CD4-positive, alpha-beta T cell treated with Interleukin-12 subunit alpha and Interleukin-12 subunit beta, for 1 hour (primary cell): ENCODE data around the gene SPARC.
"Not testable (repeated sequence)": the region's sequence is repeated elsewhere in the genome, so short reads cannot be mapped to it uniquely, and the experiment has no call there.

Experiments
- DNase-seq: peaks from one replicate; pipeline ENCODE4 v3.0.0-alpha.2; 2020

SPARC gene

GRCh38 chr5:151686674-151687407, at the start of gene SPARC:
SPARC (minus strand) TSS chr5:151686915; CDS start chr5:151676188, 10,727 bp downstream.
- DNase-seq: no peak

GRCh38 chr5:151735646-151736045, 48.9 kb upstream of the SPARC start:
- DNase-seq: no peak

- no peak for DNase-seq
Observed at GRCh38 chr5:151734064-151734408, 47.3 kb upstream of the SPARC start.

- DNase-seq: no peak
Observed at GRCh38 chr5:151733358-151734063, 46.8 kb upstream of the SPARC start.

- no peak for DNase-seq
Observed at GRCh38 chr5:151730381-151730780, 43.7 kb upstream of the SPARC start.

- DNase-seq: not testable (repeated sequence)
Observed at GRCh38 chr5:151729597-151729996, 42.9 kb upstream of the SPARC start.

- DNase-seq: no peak
Observed at GRCh38 chr5:151724360-151724759, 37.6 kb upstream of the SPARC start.

- DNase-seq: no peak
Observed at GRCh38 chr5:151722546-151722945, 35.8 kb upstream of the SPARC start.

- DNase-seq: no peak
Observed at GRCh38 chr5:151721812-151722391, 35.2 kb upstream of the SPARC start.

GRCh38 chr5:151721087-151721646, 34.5 kb upstream of the SPARC start:
- no peak for DNase-seq

- no peak for DNase-seq
Observed at GRCh38 chr5:151720215-151720614, 33.5 kb upstream of the SPARC start.

- no peak for DNase-seq
Observed at GRCh38 chr5:151719228-151720000, 32.7 kb upstream of the SPARC start.

- DNase-seq: no peak
Observed at GRCh38 chr5:151718646-151719045, 31.9 kb upstream of the SPARC start.

GRCh38 chr5:151718153-151718552, 31.4 kb upstream of the SPARC start:
- no peak for DNase-seq

GRCh38 chr5:151717416-151717815, 30.7 kb upstream of the SPARC start:
- DNase-seq: no peak

GRCh38 chr5:151709109-151709735, 22.5 kb upstream of the SPARC start:
- DNase-seq: no peak

- DNase-seq: no peak
Observed at GRCh38 chr5:151708126-151708525, 21.4 kb upstream of the SPARC start.

GRCh38 chr5:151707567-151707966, 20.9 kb upstream of the SPARC start:
- DNase-seq: no peak

- no peak for DNase-seq
Observed at GRCh38 chr5:151706906-151707305, 20.2 kb upstream of the SPARC start.

- DNase-seq: no peak
Observed at GRCh38 chr5:151703780-151704179, 17.1 kb upstream of the SPARC start.

GRCh38 chr5:151703227-151703626, 16.5 kb upstream of the SPARC start:
- no peak for DNase-seq

- DNase-seq: no peak
Observed at GRCh38 chr5:151700820-151701219, 14.1 kb upstream of the SPARC start.

GRCh38 chr5:151700296-151700695, 13.6 kb upstream of the SPARC start:
- DNase-seq: no peak
